Measurements from ENCODE around the gene CBLC.
"Not testable (repeated sequence)": the region's sequence is repeated elsewhere in the genome, so short reads cannot be mapped to it uniquely, and the experiment has no call there.

CBLC gene

GRCh38 chr19:44822177-44822576 lies 44.5 kb downstream of the CBLC start:
- no peak for DNase-seq

GRCh38 chr19:44822670-44823372 lies 45.1 kb downstream of the CBLC start:
- DNase-seq = no peak

- no peak for DNase-seq
These were observed 45.6 kb downstream of the CBLC start for GRCh38 chr19:44823373-44823698.

- DNase-seq = peak; percentile 74
These were observed 47.1 kb downstream of the CBLC start for GRCh38 chr19:44824761-44825160.

GRCh38 chr19:44832875-44833274 lies 55.2 kb downstream of the CBLC start:
- DNase-seq = not testable (repeated sequence)

GRCh38 chr19:44834399-44834798 lies 56.7 kb downstream of the CBLC start:
- not testable (repeated sequence) for DNase-seq

- no peak for DNase-seq
These were observed 61.6 kb downstream of the CBLC start for GRCh38 chr19:44839276-44839675.

- DNase-seq = no peak
These were observed 63.1 kb downstream of the CBLC start for GRCh38 chr19:44840811-44841210.

GRCh38 chr19:44841231-44841630 lies 63.5 kb downstream of the CBLC start:
- no peak for DNase-seq

GRCh38 chr19:44845286-44845611 lies 67.6 kb downstream of the CBLC start:
- no peak for DNase-seq

- peak; percentile 94 for DNase-seq
These were observed 68.1 kb downstream of the CBLC start, which contains the start of gene NECTIN2 for GRCh38 chr19:44845612-44846454. Gene NECTIN2 (plus strand): TSS chr19:44846297. CDS start chr19:44846526, 229 bp downstream.

GRCh38 chr19:44846455-44847143 lies 68.9 kb downstream of the CBLC start:
- no peak for DNase-seq

GRCh38 chr19:44847144-44848035 lies 69.7 kb downstream of the CBLC start:
- peak; percentile 72 for DNase-seq

- no peak for DNase-seq
These were observed 70.5 kb downstream of the CBLC start for GRCh38 chr19:44848036-44848811.

- no peak for DNase-seq
These were observed 71.2 kb downstream of the CBLC start for GRCh38 chr19:44848812-44849447.
